Psoas muscle (tissue), 8 donors: ENCODE data around the gene ATP8A2. TPM values are rescaled to one million over a fixed set of nuclear protein-coding genes. Genes with fewer than 3 reads are reported as not detected.

Experiments
- ATAC-seq, 4 donors: fragments of 200-7000 bp; cut with Tn5 transposase; one replicate each; pipeline ENCODE4 v1.9.1; 2020; ENCODE audit warnings: moderate library complexity in 3 of 4, mild to moderate bottlenecking in 2 of 4
- DNase-seq, 2 donors: peaks; one replicate each; pipeline ENCODE4 v3.0.0-alpha.2; 2020
- H3K27ac ChIP-seq: fragments of 200-600 bp; one replicate; pipeline ENCODE4 v1.8.0; 2022
- H3K27me3 ChIP-seq, 3 donors: fragments of 200-600 bp in 1 of 3; one replicate each; pipeline versions ENCODE4 v1.6.1 to v1.8.0; 2013 to 2022; ENCODE audit warnings: low read length in 2 of 3, mild to moderate bottlenecking in 2 of 3, moderate library complexity in 1 of 3; ENCODE audit not compliant: insufficient read depth in 3 of 3
- H3K36me3 ChIP-seq, 2 donors: fragments of 200-600 bp in 1 of 2; one replicate each; pipeline versions ENCODE4 v1.6.1 to v1.8.0; 2013 to 2022; ENCODE audit warnings: low read depth in 1 of 2, mild to moderate bottlenecking in 1 of 2, moderate library complexity in 1 of 2; ENCODE audit not compliant: insufficient read depth in 1 of 2
- H3K4me1 ChIP-seq: fragments of 200-600 bp; one replicate; pipeline ENCODE4 v1.8.0; 2022
- H3K4me3 ChIP-seq: fragments of 200-600 bp; one replicate; pipeline ENCODE4 v1.8.0; 2022; ENCODE audit warnings: mild to moderate bottlenecking
- H3K9me3 ChIP-seq: fragments of 200-600 bp; one replicate; pipeline ENCODE4 v1.8.0; 2022
- WGBS, 3 donors: extraction: QIAGEN DNeasy Blood & Tissue Kit; methylation state at CpG; one replicate each; pipeline versions ENCODE4 v1.1.6 to v1.1.7; 2013; 5-methylcytosine and 5-hydroxymethylcytosine counted together
- intact Hi-C, 2 donors: fragments of 100-400 bp; cut with DNase I; formaldehyde crosslinking; loops; one replicate each; pipeline versions ENCODE4 v1.11.0 to v1.14.2; 2022
- polyA plus RNA-seq, 3 donors: library from polyadenylated mRNA; stranded (reverse); fragments of 200-250 nt; gene quantifications; one replicate each; pipeline ENCODE4 v1.2.3, GENCODE V29; 2013
- total RNA-seq, 4 donors: library from RNA; stranded (reverse); fragmentation: NEBNext Ultra II Directional in 2 of 4; extraction: Animal tissue kit (Norgen Biotek cat#: 25700) in 2 of 4; gene quantifications; one replicate each; pipeline versions ENCODE4 v1.2.1 to v1.2.4, GENCODE V29; 2021 to 2023
- TF ChIP-seq, protein P1 (sequence below): fragments of 200-600 bp; IDR thresholded peaks from one replicate; pipeline ENCODE4 v1.8.0; 2022; ENCODE audit warnings: antibody characterized with exemption
- donor health status: healthy with polysubstance abuse.
- donor health status: DM: no; HTN: no; CAD: no; lungs with moderate emphysema.
- donor health status: Bipolar disorder and iron deficiency.
- donor health status: healthy.
- donor health status: DM: yes; HTN: yes; CAD: no.
- donor health status: DM: no; HTN: no; CAD: no.
- donor health status: DM: no; HTN: no; CAD: no.
- donor health status: DM: yes; HTN: yes; CAD: no.

ATP8A2 gene
- total and polyA plus RNA-seq, 7 donors: 0.02 to 0.22 (median 0.04) TPM; not detected in 2

GRCh38 chr13:26011996-26012821, 640.4 kb downstream of the ATP8A2 start:
- intact Hi-C loops: no loop called here
- H3K4me1 ChIP-seq: peaks cover 5% of the 10 kb centered on the region
- H3K9me3 ChIP-seq: no peaks in the 10 kb centered on the region
- WGBS, 3 donors: 47 to 55% (median 52%) methylated on average over 52 to 53 of the region's 53 CpGs
- peaks cover 0 to 2% (median 0%) of the 10 kb centered on the region in 3 donors for H3K27me3 ChIP-seq
- no peaks in the 10 kb centered on the region for H3K36me3 ChIP-seq
- TF ChIP-seq, protein P1, sequence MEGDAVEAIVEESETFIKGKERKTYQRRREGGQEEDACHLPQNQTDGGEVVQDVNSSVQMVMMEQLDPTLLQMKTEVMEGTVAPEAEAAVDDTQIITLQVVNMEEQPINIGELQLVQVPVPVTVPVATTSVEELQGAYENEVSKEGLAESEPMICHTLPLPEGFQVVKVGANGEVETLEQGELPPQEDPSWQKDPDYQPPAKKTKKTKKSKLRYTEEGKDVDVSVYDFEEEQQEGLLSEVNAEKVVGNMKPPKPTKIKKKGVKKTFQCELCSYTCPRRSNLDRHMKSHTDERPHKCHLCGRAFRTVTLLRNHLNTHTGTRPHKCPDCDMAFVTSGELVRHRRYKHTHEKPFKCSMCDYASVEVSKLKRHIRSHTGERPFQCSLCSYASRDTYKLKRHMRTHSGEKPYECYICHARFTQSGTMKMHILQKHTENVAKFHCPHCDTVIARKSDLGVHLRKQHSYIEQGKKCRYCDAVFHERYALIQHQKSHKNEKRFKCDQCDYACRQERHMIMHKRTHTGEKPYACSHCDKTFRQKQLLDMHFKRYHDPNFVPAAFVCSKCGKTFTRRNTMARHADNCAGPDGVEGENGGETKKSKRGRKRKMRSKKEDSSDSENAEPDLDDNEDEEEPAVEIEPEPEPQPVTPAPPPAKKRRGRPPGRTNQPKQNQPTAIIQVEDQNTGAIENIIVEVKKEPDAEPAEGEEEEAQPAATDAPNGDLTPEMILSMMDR: no peak
- no peak overlapping the region for H3K27ac ChIP-seq
- ATAC-seq: no peak
- peak overlapping the region; percentile 36 for H3K4me3 ChIP-seq
- DNase-seq: no peak

GRCh38 chr13:26012995-26013394, 641.2 kb downstream of the ATP8A2 start:
- TF ChIP-seq, protein P1: no peak
- DNase-seq (no peak), ATAC-seq (no peak)
- no peak overlapping the region for H3K4me3 ChIP-seq
- intact Hi-C loops: no loop called here
- H3K27me3 ChIP-seq: peaks cover 0 to 2% (median 0%) of the 10 kb centered on the region in 3 donors
- 73 to 83% (median 79%) methylated on average over 9 of the region's 9 CpGs for WGBS, 3 donors
- H3K4me1 ChIP-seq: peaks cover 7% of the 10 kb centered on the region
- no peaks in the 10 kb centered on the region for H3K9me3 ChIP-seq
- no peak overlapping the region for H3K27ac ChIP-seq
- H3K36me3 ChIP-seq: no peaks in the 10 kb centered on the region

DNA sequence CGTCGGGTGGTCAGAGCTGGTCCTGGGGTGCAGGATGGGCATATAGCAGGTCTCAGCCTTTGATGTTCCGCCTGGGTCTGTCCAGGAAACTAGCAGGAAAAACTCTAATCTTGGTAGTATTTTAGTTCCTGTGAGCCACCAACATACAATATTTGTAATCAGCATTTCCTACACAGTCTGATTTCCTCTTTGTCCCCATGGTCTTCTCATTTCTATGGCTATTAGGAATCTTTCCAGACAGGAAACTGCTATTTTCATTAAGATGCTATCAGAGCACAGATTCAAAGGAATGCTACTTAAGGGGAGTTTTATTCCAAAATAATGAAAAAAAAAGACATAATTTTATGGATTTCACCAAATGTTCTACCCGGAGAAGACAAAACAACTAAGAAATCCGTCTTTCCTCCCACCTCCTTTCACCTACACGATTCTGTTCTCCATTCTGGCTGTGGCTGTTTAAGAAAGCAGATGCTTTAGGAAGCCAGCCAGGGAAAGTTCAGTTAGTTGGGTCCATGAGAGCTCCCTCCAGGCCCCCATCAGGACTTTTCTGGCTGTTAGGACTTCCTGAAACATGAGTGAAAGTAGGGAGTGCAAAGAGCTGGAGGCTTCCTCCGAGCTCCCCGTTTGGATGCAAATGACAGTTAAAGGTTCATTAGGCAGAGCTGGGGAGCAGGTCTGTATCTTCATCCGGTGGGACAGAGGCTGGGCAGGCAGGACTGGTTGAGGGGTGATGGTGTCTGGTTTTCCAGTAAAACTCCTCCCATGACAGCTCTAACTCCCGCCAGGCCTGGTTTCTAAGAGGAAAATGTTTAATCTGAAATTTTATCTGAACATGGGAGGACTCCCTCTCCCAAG, 643.7 kb downstream of the ATP8A2 start:
- H3K27me3 ChIP-seq: no peaks in the 10 kb centered on the region
- no peak overlapping the region for H3K27ac ChIP-seq
- intact Hi-C loops: no loop called here
- peaks cover 16% of the 10 kb centered on the region for H3K4me1 ChIP-seq
- no peaks in the 10 kb centered on the region for H3K36me3 ChIP-seq
- H3K9me3 ChIP-seq: no peaks in the 10 kb centered on the region
- 52 to 66% (median 63%) methylated on average over 10 of the region's 10 CpGs for WGBS, 3 donors
- DNase-seq (no peak), ATAC-seq (no peak)
- H3K4me3 ChIP-seq: no peak overlapping the region
- TF ChIP-seq, protein P1: no peak

GRCh38 chr13:26016189-26016588, 644.4 kb downstream of the ATP8A2 start:
- no peak for ATAC-seq
- WGBS, 3 donors: 77 to 88% (median 83%) methylated on average over 6 of the region's 6 CpGs
- Histone ChIP-seq H3K27me3 (no peaks in the 10 kb centered on the region), H3K4me3 (no peak overlapping the region), H3K27ac (no peak overlapping the region), H3K36me3 (no peaks in the 10 kb centered on the region), H3K9me3 (no peaks in the 10 kb centered on the region), H3K4me1 (peaks cover 18% of the 10 kb centered on the region)
- intact Hi-C loops: no loop called here
- DNase-seq: no peak
- TF ChIP-seq, protein P1: no peak
